ENCODE data around the gene ASPM.

- no peak for TF ChIP-seq POLR2A (IDR thresholded peaks at IDR 0.05)
- TF ChIP-seq CTCF (IDR thresholded peaks at IDR 0.05 in 8 of 11, conservative IDR thresholded peaks at IDR 0.05 in 3 of 11), result no peak
- TF ChIP-seq POLR2AphosphoS5 (IDR thresholded peaks at IDR 0.05), result no peak
These were observed 15.7 kb downstream of the ASPM start for GRCh38 chr1:197130677-197131304.
